CD4-positive, alpha-beta T cell treated with Interleukin-10 for 1 hour (primary cell): ENCODE data around the gene KDM4B.

Source experiments
- DNase-seq: peaks from one replicate; pipeline ENCODE4 v3.0.0-alpha.2; 2020

KDM4B gene

GRCh38 chr19:5052945-5053485 is 84.1 kb downstream of the KDM4B start:
- DNase-seq = no peak

DNA sequence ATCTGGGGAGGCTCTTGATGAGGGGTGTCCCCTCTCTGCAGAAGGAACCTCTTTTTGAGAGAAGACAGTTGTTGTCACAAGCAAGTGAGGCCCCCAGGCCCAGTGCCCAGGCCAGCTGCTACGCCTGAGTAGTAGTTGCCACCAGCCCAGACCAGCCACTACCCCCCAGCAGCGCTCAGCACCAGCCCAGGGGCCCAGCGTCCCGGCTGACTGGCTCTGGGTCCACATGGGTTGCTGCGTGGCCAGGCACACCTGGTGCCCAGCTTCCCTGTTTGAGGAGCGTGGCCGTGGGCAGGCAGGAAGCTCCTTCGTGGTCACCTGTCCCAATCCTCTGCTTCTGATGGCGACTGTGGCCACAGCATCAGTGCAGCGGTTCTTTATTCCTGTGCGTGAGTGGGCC is 84.7 kb downstream of the KDM4B start:
- no peak for DNase-seq

- no peak for DNase-seq
Measured at GRCh38 chr19:5054551-5055456, 85.9 kb downstream of the KDM4B start.

- no peak for DNase-seq
Measured at GRCh38 chr19:5055457-5055776, 86.5 kb downstream of the KDM4B start.

GRCh38 chr19:5057860-5058259 is 88.9 kb downstream of the KDM4B start:
- no peak for DNase-seq

DNA sequence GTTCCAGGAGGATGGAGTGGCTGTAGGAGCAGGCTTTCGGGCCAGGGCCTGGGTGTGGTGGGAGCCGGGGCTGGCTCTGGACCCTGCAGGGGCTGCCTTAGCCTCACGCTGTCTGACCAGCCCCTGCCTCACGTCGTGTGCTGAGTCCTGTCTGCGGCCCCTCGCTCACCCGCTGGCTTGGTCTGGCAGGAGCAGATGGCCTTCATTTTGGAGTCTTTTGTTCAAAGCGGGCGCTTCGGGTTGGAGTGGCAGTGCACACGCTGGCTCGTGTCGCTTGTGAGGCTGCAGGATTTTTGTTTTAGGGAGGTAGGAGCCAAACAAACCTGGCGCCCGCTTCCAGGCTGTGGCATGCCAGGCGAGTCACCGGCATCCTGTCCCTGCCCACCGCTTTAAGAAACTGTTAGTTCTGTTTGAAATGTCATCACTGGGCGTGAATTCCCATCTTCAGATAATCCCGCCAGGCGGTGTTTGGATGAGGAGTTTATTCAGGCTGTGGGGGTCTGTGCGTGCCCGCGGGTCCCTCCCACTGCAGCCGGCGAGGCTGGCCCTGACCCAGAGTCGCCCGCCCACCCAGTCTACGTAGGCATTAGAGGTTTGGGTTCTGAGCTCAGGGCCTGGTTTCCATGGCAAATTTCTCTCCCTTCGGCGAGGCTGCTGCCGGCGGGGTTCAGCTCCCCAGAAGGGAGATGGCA is 89.8 kb downstream of the KDM4B start:
- DNase-seq = no peak

- no peak for DNase-seq
Measured at GRCh38 chr19:5059213-5059574, 90.3 kb downstream of the KDM4B start.

DNA sequence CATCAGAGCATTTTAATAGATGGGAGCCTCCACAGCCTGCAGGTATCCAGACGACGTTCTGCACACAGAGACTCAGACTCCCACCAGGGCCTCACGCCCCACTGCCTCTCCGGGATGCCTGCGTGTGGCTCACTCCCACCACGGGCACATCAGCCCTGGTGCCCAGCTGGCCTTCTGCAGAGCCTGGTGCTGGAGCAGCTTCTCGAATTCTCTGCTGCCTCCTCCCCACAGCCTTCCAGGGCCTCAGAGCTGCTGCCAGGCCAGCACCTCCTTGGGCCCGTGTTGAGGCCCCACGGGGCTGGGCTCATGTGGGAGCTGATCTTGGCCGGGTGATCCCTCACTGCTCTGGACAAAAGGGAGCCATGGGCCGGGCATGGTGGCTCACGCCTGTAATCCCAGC is 90.9 kb downstream of the KDM4B start:
- DNase-seq = no peak

DNA sequence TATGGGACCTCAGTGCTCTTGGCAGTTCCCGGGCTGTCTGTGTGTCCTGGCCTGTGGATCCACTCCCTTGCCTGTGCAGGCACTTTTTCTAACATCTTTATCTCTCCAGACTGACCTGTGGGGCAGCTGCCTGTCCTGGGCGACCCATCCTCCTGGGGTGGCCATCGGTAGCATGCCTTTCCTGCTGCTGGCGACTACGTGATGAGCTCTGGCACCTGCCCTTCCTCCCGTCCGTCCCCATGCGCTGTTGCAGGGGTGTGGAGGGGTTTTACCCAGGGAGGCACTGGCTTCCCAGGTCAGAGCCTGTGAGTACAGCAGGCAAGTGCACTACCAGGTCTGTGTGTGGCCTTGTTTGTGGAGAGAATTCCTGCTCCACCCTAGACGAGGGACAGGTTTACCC is 93.3 kb downstream of the KDM4B start:
- DNase-seq = no peak

GRCh38 chr19:5062799-5063198 is 93.9 kb downstream of the KDM4B start:
- no peak for DNase-seq

DNA sequence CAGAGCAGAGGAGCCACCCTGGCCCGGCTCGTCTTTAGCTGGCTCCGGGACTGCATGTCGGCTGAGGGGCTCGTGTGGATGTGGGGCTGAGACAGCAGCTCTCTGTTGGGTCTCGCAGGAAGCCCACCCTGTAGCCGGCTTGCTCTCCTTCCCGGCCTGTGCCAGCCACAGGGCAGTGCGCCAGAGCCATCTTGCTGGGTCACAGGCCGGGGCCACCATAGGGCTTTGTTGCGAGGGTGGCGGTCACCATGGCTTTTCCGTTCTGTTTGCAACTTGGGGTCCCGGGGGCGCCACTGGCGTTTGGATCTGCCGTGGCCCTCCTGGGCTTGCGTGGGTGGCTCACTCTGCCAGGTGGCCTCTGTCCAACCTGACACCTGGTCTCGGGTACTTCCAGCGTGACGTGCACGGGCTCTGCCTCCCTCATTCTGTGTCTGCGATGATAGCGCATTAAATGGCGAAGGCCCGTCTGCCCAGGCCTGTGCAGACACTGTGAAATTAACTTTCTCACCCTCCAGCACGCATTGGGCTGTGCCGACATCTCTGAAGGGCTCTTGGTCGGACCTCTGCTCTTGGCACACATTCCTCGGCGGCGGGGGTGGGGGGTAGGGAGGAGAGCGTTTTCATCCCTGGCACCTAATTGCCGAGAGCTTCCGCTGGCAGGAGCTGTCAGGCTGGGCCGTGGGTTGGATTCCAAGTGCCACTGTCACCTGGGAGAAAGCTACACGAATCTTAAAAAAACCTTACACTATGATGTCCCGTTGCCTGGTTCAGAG is 95.1 kb downstream of the KDM4B start:
- DNase-seq = no peak

GRCh38 chr19:5064896-5065295 is 96.0 kb downstream of the KDM4B start:
- no peak for DNase-seq

DNA sequence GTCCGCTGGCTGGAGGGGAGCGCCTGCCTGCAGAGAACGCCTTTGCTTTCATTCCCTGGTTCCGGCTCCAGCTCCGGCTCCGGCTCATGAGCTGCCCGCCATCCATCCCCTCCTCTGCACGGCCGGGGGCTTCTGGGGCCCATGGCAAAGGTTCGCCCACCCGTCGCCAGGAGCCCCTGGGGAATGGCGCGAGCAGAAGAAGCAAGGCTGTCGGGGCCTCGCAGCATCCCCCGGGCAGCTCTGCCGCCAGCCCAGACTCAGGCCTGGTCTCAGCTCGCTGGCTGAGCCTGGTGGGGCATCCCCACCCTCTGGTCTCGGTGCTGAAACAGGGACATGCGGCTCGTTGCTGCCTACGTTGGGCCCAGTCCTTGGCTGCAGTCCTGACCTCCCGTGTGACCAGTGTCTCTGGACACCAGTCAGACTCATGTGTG is 96.8 kb downstream of the KDM4B start:
- no peak for DNase-seq

DNA sequence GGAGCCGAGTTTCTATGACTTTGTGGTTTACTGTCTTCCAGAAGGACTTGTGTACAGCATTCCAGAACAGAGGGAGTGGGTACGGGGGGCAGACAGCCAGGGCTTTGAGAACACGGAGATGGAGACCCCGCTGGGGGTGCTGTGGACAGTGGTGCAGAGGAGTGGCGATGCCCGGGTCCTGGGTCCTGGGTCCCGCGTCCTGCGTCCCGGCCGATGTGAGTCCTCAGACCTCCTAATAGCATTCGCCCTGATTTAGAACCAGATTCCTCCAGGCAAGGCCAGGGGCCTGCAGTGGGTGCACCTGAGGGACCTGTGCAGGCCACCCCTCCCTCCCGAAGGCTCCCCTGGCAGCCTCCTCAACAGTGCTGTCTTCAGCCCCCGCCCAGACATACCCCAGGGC is 97.9 kb downstream of the KDM4B start:
- no peak for DNase-seq

- no peak for DNase-seq
Measured at GRCh38 chr19:5067678-5068077, 98.8 kb downstream of the KDM4B start.

DNA sequence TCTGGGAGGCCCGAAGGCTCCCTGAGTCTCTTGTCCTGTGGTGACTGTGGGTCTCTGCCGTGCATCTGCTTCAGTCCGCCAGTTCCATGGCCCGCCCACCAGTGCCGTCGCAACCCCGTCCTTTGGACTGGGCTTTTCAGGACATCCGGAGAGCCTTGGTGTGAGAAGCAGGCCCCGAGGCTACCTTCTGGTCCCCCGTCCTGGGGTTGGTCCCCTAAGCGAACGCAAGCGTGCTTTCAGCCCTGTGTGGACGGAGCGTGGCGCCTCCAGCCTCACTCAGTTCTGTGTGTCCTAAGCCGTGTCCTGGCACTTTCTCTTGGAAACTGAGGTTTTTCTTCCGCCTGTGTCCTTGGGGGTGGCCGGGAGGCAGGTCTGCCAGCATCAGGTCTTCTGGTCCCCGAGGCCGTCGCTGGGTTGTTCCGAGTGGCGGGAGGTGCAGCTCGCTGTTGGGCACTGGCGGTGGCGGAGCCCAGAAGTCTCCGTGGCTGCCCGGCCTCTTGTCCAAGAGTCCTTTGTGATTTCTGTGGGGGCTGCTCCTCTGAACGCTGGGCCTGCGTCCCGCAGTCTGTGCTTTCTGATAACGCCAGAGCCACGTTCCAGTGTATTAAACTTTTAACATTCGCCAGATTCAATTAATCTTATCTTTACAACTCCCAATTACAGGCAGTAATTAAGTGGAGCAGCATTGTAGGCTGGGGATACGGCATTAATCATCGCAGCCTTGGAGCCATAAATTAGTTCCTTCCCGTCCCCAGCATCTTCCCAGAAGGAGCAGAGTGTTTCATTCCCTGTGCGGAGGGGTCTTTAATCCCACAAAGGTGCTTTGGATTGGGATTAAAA is 99.5 kb downstream of the KDM4B start:
- DNase-seq = no peak

- no peak for DNase-seq
Measured at GRCh38 chr19:5070331-5070730, 101.4 kb downstream of the KDM4B start.

DNA sequence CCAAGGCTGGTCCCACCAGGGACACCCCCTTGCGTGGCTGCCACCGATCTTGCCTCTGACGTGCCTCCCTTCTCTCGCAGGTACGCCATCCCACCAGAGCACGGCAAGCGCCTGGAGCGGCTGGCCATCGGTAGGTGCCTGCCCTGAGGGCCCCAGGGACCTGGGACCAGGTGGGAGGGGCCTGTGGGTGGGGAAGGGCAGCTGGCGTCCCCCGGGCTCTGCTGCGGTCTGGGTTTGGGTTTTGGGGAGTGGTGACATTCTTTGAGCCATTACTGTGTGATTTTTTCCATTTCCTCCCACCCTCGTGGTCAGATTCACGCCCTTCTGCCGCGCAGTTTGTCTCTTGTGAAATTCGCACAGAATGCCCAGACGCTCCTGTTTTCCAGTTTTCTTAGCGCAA is 102.0 kb downstream of the KDM4B start:
- no peak for DNase-seq

DNA sequence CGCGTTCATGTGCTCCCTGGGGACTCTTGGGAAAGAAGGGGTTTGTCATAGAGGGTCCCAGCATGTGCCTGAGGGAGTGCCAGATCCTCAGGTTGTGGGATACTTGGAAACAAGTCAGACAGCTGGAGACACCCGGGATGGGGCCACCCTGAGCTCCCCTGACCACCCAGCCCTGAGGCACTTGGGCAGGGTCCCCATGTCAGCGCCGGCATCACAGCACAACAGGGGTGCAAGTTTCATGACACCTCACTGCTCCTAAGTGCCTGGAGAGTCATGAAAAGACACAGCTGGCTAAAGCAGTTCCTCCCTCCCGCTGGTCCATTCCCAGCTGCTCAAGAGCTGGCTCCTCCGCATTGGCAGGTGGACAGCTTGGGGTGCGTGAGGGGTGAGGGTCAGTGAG is 102.7 kb downstream of the KDM4B start:
- DNase-seq = no peak

- no peak for DNase-seq
Measured at GRCh38 chr19:5072115-5072514, 103.2 kb downstream of the KDM4B start.

DNA sequence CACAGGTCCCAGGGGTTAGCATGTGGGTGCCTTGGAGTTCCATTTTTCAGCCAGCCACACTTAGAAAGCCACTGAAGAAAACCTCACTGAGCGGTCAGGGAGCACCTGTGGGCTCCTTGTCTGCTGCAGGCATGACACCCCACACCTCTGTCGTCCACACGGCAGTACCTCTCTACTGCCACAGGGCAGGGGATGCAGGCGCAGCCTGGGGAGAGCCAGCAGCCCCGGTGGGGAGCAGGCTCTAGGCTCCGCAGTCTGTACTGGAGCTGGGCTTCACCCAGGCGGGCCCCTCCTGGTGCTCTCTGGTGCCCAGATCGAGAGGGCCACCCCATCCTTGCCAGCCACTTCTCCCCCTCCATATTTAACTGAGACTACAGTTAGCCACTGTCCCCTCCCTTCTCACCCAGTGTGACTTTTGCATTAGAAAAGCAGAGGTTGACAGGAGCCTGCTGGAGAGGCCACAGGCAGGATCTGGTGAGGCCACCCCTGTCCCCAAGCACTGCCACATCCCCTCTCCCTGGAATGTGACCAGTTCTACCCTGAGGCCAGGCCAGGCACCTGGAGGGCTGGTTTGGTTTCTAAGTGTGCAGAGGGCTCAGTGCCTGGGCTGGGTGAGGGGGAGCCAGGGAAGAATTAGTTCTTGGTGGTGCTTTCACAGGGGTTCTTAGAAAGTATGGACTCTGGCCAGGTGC is 104.4 kb downstream of the KDM4B start:
- DNase-seq = no peak

GRCh38 chr19:5074407-5074806 is 105.5 kb downstream of the KDM4B start:
- DNase-seq = no peak
